BJ (cell line): ENCODE data around the gene CBR3. TPM values are rescaled to one million over a fixed set of nuclear protein-coding genes. Genes with fewer than 3 reads are reported as not detected.
"Not testable (repeated sequence)": the region's sequence is repeated elsewhere in the genome, so short reads cannot be mapped to it uniquely, and the experiment has no call there.

Experiments
- CTCF ChIA-PET: fragments of 350-600 bp; formaldehyde crosslinking; extraction: SDS; loops from one replicate; lab custom pipeline; 2021; ENCODE audit warnings: antibody characterized with exemption, inconsistent platforms; lab: Yijun Ruan, JAX
- POLR2A ChIA-PET: fragments of 300-600 bp; sonication (Branson Sonifier 250); formaldehyde crosslinking; extraction: SDS; loops from one replicate; lab custom pipeline; 2021; ENCODE audit warnings: antibody characterized with exemption; lab: Charles Lee
- DNase-seq: peaks from one replicate; pipeline ENCODE4 v3.0.0-alpha.2; 2011; ENCODE audit warnings: low read depth
- H3K27me3 ChIP-seq: 2 replicates; pipeline ENCODE4 v1.6.0; 2011; ENCODE audit warnings: low read length; ENCODE audit not compliant: control insufficient read depth, insufficient read depth
- H3K36me3 ChIP-seq: 2 replicates; pipeline ENCODE4 v1.5.1; 2011; ENCODE audit warnings: low read length; ENCODE audit not compliant: control insufficient read depth, insufficient read depth
- H3K4me3 ChIP-seq: 2 replicates; pipeline ENCODE4 v1.5.1; 2011; ENCODE audit warnings: low read depth, mild to moderate bottlenecking, control low read depth, low read length
- polyA plus RNA-seq: library from polyadenylated mRNA; depleted of rRNA; stranded (reverse); fragments of >200 nt; gene quantifications from 2 replicates; pipeline ENCODE4 v1.2.3, GENCODE V29; 2011
- TF ChIP-seq, protein P1 (sequence below): IDR thresholded peaks from 2 replicates; pipeline ENCODE4 v1.5.1; 2011; ENCODE audit warnings: low read depth, mild to moderate bottlenecking, control low read depth, inconsistent platforms, low read length, moderate library complexity; ENCODE audit not compliant: insufficient read depth

Gene CBR3
- polyA plus RNA-seq, 1 experiment = 13.5 TPM

DNA sequence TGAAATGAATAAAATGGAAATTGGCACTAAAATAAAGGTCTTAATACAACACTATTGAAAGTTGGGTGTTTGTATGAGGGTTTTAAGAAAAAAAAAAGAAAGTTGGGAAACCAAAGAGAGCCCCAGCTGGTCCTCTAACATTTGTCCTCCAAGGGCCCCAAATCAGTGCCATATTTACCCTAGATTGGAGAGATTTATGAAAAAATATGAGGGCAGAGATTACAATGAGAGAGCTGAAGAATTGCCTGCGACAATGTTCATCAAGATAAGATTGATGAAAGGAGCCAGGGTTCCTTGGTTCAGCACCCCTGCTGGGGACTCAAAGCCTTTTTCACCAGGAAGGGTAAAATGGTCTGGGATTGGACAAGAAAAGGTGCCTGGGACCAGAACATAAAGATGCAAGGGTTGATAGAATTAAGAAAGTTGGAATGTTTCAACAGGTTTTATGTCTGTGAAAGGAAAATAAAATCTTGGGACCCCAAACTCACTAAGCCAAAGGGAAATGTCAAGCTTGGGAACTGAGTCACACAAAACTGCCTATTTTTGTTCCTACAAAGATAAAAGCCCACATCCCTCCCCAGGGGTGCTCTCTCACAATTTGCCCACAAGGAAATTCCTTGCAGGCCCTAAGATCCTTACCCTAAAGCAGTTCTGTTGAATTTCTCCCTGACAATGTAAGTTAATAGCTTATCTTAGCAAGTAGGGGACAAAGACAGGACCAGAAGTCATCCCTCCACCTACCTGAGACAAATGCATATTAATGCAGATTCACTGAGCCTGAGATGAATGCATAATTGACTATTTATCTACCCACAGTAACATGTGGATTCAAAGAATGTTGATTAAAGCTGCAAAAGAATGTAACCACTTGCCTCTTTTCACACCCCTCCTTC, 38.2 kb upstream of the CBR3 start:
- ChIA-PET POLR2A (no interaction called here), CTCF (interaction anchor here (1.3 kb wide), 1 partner anchor 9 kb away, joined by 3 read pairs; no protein-coding TSS in a partner anchor)
- Histone ChIP-seq H3K36me3 (no peaks in the 10 kb centered on the region), H3K27me3 (peaks cover 7% of the 10 kb centered on the region), H3K4me3 (no peak overlapping the region)
- TF ChIP-seq, protein P1, sequence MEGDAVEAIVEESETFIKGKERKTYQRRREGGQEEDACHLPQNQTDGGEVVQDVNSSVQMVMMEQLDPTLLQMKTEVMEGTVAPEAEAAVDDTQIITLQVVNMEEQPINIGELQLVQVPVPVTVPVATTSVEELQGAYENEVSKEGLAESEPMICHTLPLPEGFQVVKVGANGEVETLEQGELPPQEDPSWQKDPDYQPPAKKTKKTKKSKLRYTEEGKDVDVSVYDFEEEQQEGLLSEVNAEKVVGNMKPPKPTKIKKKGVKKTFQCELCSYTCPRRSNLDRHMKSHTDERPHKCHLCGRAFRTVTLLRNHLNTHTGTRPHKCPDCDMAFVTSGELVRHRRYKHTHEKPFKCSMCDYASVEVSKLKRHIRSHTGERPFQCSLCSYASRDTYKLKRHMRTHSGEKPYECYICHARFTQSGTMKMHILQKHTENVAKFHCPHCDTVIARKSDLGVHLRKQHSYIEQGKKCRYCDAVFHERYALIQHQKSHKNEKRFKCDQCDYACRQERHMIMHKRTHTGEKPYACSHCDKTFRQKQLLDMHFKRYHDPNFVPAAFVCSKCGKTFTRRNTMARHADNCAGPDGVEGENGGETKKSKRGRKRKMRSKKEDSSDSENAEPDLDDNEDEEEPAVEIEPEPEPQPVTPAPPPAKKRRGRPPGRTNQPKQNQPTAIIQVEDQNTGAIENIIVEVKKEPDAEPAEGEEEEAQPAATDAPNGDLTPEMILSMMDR = no peak
- no peak for DNase-seq

DNA sequence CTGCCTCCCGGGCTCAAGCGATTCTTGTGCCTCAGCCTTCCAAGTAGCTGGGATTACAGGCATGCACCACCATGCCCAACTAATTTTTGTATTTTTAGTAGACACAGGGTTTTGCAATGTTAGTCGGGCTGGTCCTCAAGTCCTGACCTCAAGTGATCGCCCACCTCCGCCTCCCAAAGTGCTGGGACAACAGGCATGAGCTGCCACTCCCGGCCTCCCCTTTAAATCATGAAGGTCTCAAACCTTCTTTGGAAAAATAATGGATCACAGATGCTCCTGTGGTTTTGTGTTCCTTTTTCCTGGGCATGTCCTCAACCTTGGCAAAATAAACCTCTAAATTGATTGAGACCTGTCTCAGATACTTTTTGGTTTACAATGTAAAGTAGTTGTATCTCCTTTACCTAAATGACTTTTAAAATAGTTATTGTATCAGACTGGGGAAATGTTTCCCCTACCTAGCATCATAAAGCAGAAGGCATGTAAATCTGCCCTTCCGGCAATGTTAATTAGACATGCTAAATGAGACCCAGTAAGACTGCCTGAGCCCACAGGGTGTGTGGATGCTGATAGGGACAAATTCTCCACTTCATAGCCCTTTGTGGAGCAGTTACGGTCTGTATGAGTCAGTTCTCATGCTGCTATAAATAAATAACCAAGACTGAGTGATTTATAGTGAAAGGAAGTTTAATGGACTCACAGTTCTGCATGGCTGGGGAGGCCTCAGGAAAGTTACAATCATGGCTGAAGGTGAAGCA, 37.3 kb upstream of the CBR3 start:
- ChIA-PET CTCF (interaction anchor here (0.5 to 1.5 kb wide), 3 partner anchors 8 to 15 kb away, joined by 3 to 4 read pairs (median 4); no protein-coding TSS in a partner anchor), POLR2A (no interaction called here)

DNA sequence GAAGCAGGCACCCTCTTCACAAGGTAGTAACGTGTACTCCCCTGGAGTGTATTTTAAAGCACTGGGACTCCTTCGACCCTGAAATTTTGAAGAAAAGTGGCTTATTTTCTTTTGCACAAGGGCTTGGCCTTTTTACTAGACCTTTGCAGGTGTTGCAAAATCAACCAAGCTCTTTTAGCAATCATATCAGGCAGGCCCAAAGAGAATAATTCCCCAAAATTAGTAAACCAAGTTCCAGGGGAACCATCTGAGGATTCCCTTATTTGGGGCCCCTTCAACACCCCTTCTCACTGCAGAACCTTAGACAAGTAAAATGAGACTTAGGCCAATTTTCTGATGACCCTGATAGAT, 36.7 kb upstream of the CBR3 start:
- no peaks in the 10 kb centered on the region for H3K36me3 ChIP-seq
- CTCF ChIA-PET = interaction anchor here (0.5 to 1.5 kb wide), 3 partner anchors 9 to 15 kb away, joined by 3 to 4 read pairs (median 4); no protein-coding TSS in a partner anchor

More for the DNA sequence above, 37.3 kb upstream of the CBR3 start:
- TF ChIP-seq, protein P1 = no peak
- Histone ChIP-seq H3K27me3 (peaks cover 7% of the 10 kb centered on the region), H3K36me3 (no peaks in the 10 kb centered on the region), H3K4me3 (no peak overlapping the region)
- no peak for DNase-seq

DNA sequence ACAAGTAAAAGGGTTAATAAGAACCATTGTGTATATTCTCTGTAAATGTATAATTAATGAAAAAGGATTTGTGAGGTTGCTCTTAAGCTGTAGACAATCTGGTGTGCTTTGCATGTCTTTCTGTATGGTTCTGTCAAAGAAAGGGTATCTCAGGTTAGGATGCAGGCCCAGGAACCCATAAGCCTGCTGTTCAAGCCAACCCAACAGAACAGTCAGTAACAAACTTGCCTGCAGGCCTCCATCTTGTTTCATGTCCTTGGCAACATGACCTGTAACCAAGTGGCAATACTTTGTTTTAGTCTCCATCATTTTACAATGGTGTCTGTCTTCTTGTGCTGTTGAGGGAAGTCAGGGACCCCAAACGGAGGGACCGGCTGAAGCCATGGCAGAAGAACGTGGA, 35.9 kb upstream of the CBR3 start:
- TF ChIP-seq, protein P1 = no peak
- Histone ChIP-seq H3K36me3 (no peaks in the 10 kb centered on the region), H3K4me3 (no peak overlapping the region), H3K27me3 (peaks cover 5% of the 10 kb centered on the region)
- POLR2A ChIA-PET = no interaction called here
- no peak for DNase-seq
- CTCF ChIA-PET = interaction anchor here (0.9 to 1.5 kb wide), 2 partner anchors 13 to 14 kb away, joined by 3 to 4 read pairs; no protein-coding TSS in a partner anchor

More for the DNA sequence above, 36.7 kb upstream of the CBR3 start:
- POLR2A ChIA-PET = no interaction called here
- Histone ChIP-seq H3K4me3 (no peak overlapping the region), H3K27me3 (peaks cover 7% of the 10 kb centered on the region)
- TF ChIP-seq, protein P1 = no peak
- no peak for DNase-seq

DNA sequence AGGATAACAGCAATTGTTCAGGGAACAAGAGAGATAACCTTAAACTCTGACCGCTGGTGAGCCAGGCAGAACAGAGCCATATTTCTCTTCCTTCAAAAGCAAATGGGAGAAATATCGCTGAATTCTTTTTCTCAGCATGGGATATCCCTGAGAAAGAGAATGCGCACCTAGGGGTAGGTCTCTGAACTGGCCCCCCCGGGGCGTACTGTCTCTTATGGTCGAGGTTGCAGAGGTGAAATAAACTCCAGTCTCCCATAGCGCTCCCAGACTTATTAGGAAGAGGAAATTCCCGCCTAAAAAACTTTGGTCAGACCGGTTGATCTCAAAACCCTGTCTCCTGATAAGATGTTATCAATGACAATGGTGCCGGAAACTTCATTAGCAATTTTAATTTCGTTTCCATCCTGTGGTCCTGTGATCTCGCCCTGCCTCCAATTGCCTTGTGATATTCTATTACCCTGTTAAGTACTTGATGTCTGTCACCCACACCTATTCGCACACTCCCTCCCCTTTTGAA, 35.1 kb upstream of the CBR3 start:
- H3K4me3 ChIP-seq, POLR2A ChIA-PET, H3K27me3 ChIP-seq, H3K36me3 ChIP-seq, DNase-seq, CTCF ChIA-PET: not testable (repeated sequence)
